Hepatocyte (in vitro differentiated cells): Measurements from ENCODE around the gene CRY2. TPM values are rescaled to one million over a fixed set of nuclear protein-coding genes. Genes with fewer than 3 reads are reported as not detected.

ENCODE experiments used
- DNase-seq: peaks from one replicate; pipeline ENCODE4 v3.0.0-alpha.2; 2016; ENCODE audit warnings: low spot score
- H2AFZ ChIP-seq: fragments of 200-600 bp; sonication (generic); 2 replicates; pipeline ENCODE4 v1.6.0; 2016; ENCODE audit warnings: antibody characterized with exemption, mild to moderate bottlenecking
- H3K27ac ChIP-seq: fragments of 200-600 bp; sonication (generic); 2 replicates; pipeline ENCODE4 v1.5.1; 2016; ENCODE audit warnings: mild to moderate bottlenecking
- H3K27me3 ChIP-seq: fragments of 200-600 bp; sonication (generic); 2 replicates; pipeline ENCODE4 v1.6.1; 2016
- H3K36me3 ChIP-seq: fragments of 200-600 bp; sonication (generic); replicated peaks from 2 replicates; pipeline ENCODE4 v1.5.1; 2016; ENCODE audit warnings: low read depth; ENCODE audit not compliant: insufficient read depth
- H3K4me1 ChIP-seq: fragments of 200-600 bp; sonication (generic); 2 replicates; pipeline ENCODE4 v1.5.1; 2016; ENCODE audit warnings: mild to moderate bottlenecking, moderate library complexity; ENCODE audit not compliant: insufficient read depth
- H3K4me2 ChIP-seq: fragments of 200-600 bp; sonication (generic); 2 replicates; pipeline ENCODE4 v1.6.0; 2016
- H3K4me3 ChIP-seq: fragments of 200-600 bp; sonication (generic); 2 replicates; pipeline ENCODE4 v1.5.1; 2016; ENCODE audit warnings: mild to moderate bottlenecking
- H3K79me2 ChIP-seq: fragments of 200-600 bp; sonication (generic); 2 replicates; pipeline ENCODE4 v1.6.0; 2017; ENCODE audit warnings: mild to moderate bottlenecking
- H3K9me2 ChIP-seq: fragments of 200-600 bp; sonication (generic); replicated peaks from 2 replicates; pipeline ENCODE4 v1.6.0; 2017; ENCODE audit warnings: mild to moderate bottlenecking; ENCODE audit not compliant: insufficient read depth
- H3K9me3 ChIP-seq: fragments of 200-600 bp; sonication (generic); 2 replicates; pipeline ENCODE4 v1.5.1; 2016; ENCODE audit warnings: low read depth, mild to moderate bottlenecking
- H4K20me1 ChIP-seq: fragments of 200-600 bp; sonication (generic); 2 replicates; pipeline ENCODE4 v1.6.0; 2016; ENCODE audit warnings: mild to moderate bottlenecking; ENCODE audit not compliant: insufficient read depth, poor library complexity, severe bottlenecking
- CTCF ChIP-seq: fragments of 200-600 bp; sonication (generic); IDR thresholded peaks from 2 replicates; pipeline ENCODE4 v1.5.1; 2016; ENCODE audit warnings: antibody characterized with exemption, mild to moderate bottlenecking; ENCODE audit not compliant: poor library complexity
- EZH2 ChIP-seq: fragments of 200-600 bp; sonication (generic); IDR thresholded peaks from 2 replicates; pipeline ENCODE4 v1.6.1; 2016; ENCODE audit warnings: antibody characterized with exemption, mild to moderate bottlenecking, borderline replicate concordance
- EZH2phosphoT487 ChIP-seq: fragments of 200-600 bp; sonication (generic); IDR thresholded peaks from one replicate; pipeline ENCODE4 v1.6.1; 2018; ENCODE audit warnings: antibody characterized with exemption, mild to moderate bottlenecking, low read depth, moderate library complexity; ENCODE audit not compliant: unreplicated experiment, severe bottlenecking
- WGBS: methylation state at CpG from one replicate; pipeline ENCODE4 v1.1.6; 2016; ENCODE audit warnings: low lambda C conversion rate; ENCODE audit errors: missing lambda C conversion rate; 5-methylcytosine and 5-hydroxymethylcytosine counted together
- polyA plus RNA-seq: library from polyadenylated mRNA; unstranded; fragments of >200 nt; fragmentation: Nextera tagmentation; extraction: Ambion mirVana; gene quantifications from 2 replicates; pipeline ENCODE4 v1.2.1, GENCODE V29; 2016
- total RNA-seq: library from RNA; depleted of rRNA; stranded (reverse); fragments of >200 nt; gene quantifications from 2 replicates; pipeline ENCODE4 v1.2.3, GENCODE V29; 2014

The CRY2 gene
- total and polyA plus RNA-seq, 2 experiments from 2014 or later: 23.8 to 27.6 TPM

DNA sequence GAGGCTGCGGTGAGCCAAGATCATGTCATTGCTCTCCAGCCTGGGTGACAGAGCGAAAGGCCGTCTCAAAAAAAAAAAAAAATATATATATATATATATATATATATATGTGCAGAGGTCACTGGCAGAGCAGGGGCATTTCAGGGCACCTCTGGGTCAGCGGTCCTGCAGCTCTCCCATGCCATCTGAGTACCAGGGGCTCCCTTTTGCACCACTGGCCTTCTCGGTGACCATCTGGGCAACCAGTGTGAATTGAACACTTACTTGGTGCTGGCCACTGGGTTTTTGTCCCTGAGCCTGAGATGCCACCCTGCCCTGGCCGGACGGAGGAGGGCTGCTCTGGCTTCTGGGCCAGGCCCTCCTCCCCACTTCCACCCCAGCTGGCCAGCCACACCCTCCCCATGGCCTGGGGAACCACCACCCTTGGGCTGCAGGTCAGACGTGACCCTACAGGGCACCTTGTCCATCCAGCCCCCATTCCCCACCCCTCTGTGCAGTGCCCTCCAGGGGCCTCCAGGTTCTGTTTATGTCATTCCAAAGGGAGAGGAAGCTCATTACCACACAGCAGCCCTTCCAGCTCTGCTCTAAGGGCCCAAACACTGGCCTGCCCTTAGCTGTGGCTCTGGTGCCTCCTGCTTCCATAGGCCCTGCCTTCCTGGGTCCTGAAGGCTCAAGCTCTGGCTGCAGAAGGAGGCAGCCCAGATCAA is 48.4 kb downstream of the CRY2 start:
- H3K4me1 ChIP-seq: peaks cover 6% of the 10 kb centered on the region
- H2AFZ ChIP-seq: no peak overlapping the region
- H3K79me2 ChIP-seq: no peaks in the 10 kb centered on the region
- TF ChIP-seq EZH2: no peak
- TF ChIP-seq CTCF: no peak
- no peak for TF ChIP-seq EZH2phosphoT487
- H3K9me2 ChIP-seq: no peaks in the 10 kb centered on the region
- H3K36me3 ChIP-seq: no peaks in the 10 kb centered on the region
- H4K20me1 ChIP-seq: no peaks in the 10 kb centered on the region
- H3K27me3 ChIP-seq: no peaks in the 10 kb centered on the region
- no peak for DNase-seq
- H3K27ac ChIP-seq: no peak overlapping the region
- no peak overlapping the region for H3K4me2 ChIP-seq
- no peaks in the 10 kb centered on the region for H3K9me3 ChIP-seq
- no peak overlapping the region for H3K4me3 ChIP-seq
- 90% methylated on average over 8 of the region's 8 CpGs for WGBS

DNA sequence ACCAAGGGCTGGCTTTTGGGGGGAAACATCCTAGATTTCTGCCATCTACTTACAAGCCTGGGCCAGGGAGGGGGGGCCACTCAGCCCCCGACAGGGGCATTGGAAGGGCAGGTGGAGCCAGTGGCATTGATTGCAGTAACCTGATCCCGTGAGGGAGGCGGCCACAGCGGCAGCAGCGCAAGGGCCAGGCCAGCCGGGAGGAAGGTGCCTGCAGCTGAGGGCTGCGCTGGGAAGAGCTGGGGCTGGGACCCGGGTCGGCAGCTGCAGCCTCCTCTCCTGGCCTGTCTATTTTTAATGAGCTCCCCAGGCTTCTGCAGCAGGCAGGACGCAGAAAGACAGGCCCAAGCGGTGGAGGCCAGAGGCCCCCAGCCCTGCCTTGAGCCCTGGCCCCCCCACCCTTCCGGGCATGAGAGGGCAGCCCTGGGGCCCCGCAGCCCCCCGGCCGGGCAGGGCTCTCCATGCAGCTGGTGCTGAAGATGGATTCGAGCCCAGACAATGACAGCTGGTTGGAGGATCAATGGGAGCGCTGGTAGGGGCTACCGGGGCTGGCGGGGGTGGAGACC is 49.2 kb downstream of the CRY2 start:
- H3K27ac ChIP-seq: no peak overlapping the region
- peaks cover 6% of the 10 kb centered on the region for H3K4me1 ChIP-seq
- H3K4me3 ChIP-seq: no peak overlapping the region
- H3K79me2 ChIP-seq: no peaks in the 10 kb centered on the region
- H3K27me3 ChIP-seq: no peaks in the 10 kb centered on the region
- H3K9me3 ChIP-seq: no peaks in the 10 kb centered on the region
- DNase-seq: no peak
- no peaks in the 10 kb centered on the region for H3K36me3 ChIP-seq
- no peak overlapping the region for H2AFZ ChIP-seq
- H3K9me2 ChIP-seq: no peaks in the 10 kb centered on the region
- H3K4me2 ChIP-seq: no peak overlapping the region
- WGBS: 17% methylated on average over 16 of the region's 19 CpGs
- TF ChIP-seq EZH2phosphoT487 (no peak), CTCF (no peak), EZH2 (no peak)
- no peaks in the 10 kb centered on the region for H4K20me1 ChIP-seq

DNA sequence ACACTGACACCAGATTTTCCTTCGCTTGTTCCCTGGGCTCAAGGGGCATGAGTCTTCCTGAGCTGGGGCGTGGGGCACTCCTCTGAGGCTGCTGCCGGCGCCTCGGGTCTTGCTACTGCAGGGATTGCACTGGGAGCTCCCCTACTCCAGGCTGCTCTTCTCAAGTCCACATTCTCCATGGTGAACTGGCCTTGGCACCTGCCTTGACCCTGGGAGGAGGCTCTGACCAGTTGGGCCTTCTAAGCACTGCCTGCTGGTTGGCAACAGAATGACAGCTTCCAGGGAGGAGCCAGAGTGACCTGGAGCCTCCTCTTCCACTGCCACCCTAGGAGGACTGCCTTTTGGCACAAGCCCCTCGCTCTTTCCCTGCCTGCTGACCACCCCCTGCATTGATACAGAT is 50.3 kb downstream of the CRY2 start:
- TF ChIP-seq EZH2: no peak
- no peak for TF ChIP-seq EZH2phosphoT487
- no peak for TF ChIP-seq CTCF
- H3K36me3 ChIP-seq: no peaks in the 10 kb centered on the region
- H2AFZ ChIP-seq: no peak overlapping the region
- no peaks in the 10 kb centered on the region for H3K9me3 ChIP-seq
- no peaks in the 10 kb centered on the region for H3K9me2 ChIP-seq
- WGBS: 92% methylated on average over 6 of the region's 6 CpGs
- H4K20me1 ChIP-seq: no peaks in the 10 kb centered on the region
- H3K27me3 ChIP-seq: no peaks in the 10 kb centered on the region
- no peak for DNase-seq
- H3K4me1 ChIP-seq: peaks cover 6% of the 10 kb centered on the region
- H3K4me3 ChIP-seq: no peak overlapping the region
- no peaks in the 10 kb centered on the region for H3K79me2 ChIP-seq
- H3K27ac ChIP-seq: no peak overlapping the region
- no peak overlapping the region for H3K4me2 ChIP-seq
